HG02885 (cell line): ENCODE data around the gene CCDC188.

ENCODE experiments used
- ATAC-seq: cut with Tn5 transposase; IDR thresholded peaks from one replicate; pipeline ENCODE4 v1.9.1; 2021; ENCODE audit warnings: mild to moderate bottlenecking; ENCODE audit not compliant: unreplicated experiment, poor library complexity

Gene CCDC188

GRCh38 chr22:20154602-20155187 is 3.8 kb upstream of the CCDC188 start:
- ATAC-seq, result no peak

GRCh38 chr22:20153945-20154344 is 3.1 kb upstream of the CCDC188 start:
- ATAC-seq, result no peak

GRCh38 chr22:20152464-20152890 is 1.6 kb upstream of the CCDC188 start:
- ATAC-seq, result no peak

GRCh38 chr22:20151276-20151588 is 377 bp upstream of the CCDC188 start:
- no peak for ATAC-seq

GRCh38 chr22:20149257-20150250 is 1.3 kb downstream of the CCDC188 start:
- ATAC-seq, result no peak

- ATAC-seq, result no peak
These were observed 2.4 kb downstream of the CCDC188 start for GRCh38 chr22:20148414-20148813.

GRCh38 chr22:20147237-20147988 is 3.4 kb downstream of the CCDC188 start:
- ATAC-seq, result no peak

- ATAC-seq, result peak; percentile 55
These were observed 4.1 kb downstream of the CCDC188 start for GRCh38 chr22:20146777-20147176.

- no peak for ATAC-seq
These were observed 5.0 kb downstream of the CCDC188 start for GRCh38 chr22:20145832-20146223.

- no peak for ATAC-seq
These were observed 5.5 kb downstream of the CCDC188 start for GRCh38 chr22:20145206-20145831.

- no peak for ATAC-seq
These were observed 6.8 kb downstream of the CCDC188 start for GRCh38 chr22:20143883-20144665.

GRCh38 chr22:20142711-20143621 is 7.9 kb downstream of the CCDC188 start:
- no peak for ATAC-seq

- ATAC-seq, result no peak
These were observed 9.4 kb downstream of the CCDC188 start for GRCh38 chr22:20141186-20142077.

- ATAC-seq, result no peak
These were observed 10.3 kb downstream of the CCDC188 start for GRCh38 chr22:20140521-20140964.

- no peak for ATAC-seq
These were observed 10.8 kb downstream of the CCDC188 start for GRCh38 chr22:20140107-20140445.

- ATAC-seq, result no peak
These were observed 11.3 kb downstream of the CCDC188 start for GRCh38 chr22:20139391-20140106.

- no peak for ATAC-seq
These were observed 12.0 kb downstream of the CCDC188 start for GRCh38 chr22:20138868-20139267.
